ENCODE data around the gene HS6ST3.

HS6ST3 gene

GRCh38 chr13:96553796-96554195, 463.9 kb downstream of the HS6ST3 start:
- DNase-seq: no peak

DNA sequence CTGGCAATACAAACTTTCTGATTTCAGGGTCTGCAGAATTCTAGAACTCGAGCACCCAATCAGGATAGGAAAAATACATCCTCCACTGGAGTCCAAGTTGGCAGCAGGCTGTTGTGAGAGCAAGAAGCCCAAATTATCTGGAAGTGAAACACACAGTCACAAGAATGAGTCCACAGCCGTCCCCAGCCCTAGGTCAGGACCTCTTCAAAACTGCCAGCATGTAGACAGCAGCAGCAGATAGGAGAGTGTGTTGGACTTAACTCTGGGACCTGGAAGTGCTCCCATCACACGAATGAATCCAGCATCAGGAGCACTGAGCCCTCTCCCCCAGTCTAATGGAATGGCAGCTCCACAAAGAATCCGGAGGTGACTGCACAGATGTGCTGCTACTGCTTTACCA, 483.7 kb downstream of the HS6ST3 start:
- no peak for DNase-seq

GRCh38 chr13:96575423-96576320, 485.8 kb downstream of the HS6ST3 start:
- DNase-seq: no peak

GRCh38 chr13:96581741-96582140, 491.8 kb downstream of the HS6ST3 start:
- DNase-seq: no peak

GRCh38 chr13:96615252-96615651, 525.3 kb downstream of the HS6ST3 start:
- no peak for DNase-seq

DNA sequence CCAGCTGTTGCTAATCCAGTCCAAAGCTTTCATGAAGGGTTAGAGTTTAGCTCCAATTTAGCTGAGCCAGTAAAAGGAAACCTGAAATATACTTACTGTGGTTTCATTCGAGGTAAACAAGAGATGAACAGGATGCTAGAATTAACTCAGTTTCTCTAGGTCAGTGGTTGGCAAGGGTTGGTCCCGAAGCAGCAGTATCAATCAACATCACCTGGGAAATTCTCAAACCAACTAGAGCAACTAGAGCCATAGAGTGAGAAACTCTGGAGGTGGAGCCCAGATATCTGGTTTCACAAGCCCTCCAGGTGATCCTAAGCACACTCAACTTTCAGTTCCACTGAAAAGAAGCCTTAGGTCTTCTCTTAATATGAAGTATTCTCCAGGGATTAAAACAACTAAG, 527.6 kb downstream of the HS6ST3 start:
- no peak for DNase-seq

- no peak for DNase-seq
These were observed 531.8 kb downstream of the HS6ST3 start for GRCh38 chr13:96621634-96622183.

- no peak for DNase-seq
These were observed 539.4 kb downstream of the HS6ST3 start for GRCh38 chr13:96629331-96629730.

DNA sequence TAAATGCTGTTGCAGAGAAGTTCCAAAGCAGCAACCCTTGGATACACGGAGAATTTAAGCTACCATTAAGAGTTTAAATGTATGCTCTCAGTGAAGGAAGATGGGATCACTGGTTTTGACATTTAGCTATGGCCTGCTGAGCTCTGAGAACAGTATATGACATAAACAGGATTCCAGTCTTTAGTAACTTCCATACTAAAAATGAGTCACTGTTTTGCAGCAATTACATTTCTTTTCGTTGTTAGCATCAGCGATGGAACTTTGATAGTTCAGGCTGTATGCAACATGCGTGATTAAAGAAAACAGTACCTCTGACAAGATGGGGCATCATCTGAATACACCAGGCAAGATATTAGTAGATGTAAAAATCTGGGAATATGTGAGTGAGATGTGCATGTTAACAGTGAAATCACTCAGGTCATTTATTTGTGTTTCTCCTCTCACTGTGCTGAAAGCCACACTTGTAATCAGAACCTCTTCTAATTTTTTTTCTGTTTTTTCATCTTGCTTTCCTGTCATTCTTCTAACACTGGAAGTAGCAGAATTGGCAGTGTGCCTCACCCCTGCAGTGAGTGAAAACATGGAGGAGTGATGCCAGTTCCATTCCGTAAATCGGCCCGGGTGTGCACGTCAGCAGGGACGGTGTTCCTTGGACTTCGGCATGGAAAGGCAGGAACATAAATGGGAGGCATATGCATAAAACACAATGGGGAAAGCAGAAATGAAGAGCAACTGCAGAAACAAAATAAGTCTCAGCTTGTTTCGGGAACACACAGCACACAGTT, 542.8 kb downstream of the HS6ST3 start:
- DNase-seq: no peak

DNA sequence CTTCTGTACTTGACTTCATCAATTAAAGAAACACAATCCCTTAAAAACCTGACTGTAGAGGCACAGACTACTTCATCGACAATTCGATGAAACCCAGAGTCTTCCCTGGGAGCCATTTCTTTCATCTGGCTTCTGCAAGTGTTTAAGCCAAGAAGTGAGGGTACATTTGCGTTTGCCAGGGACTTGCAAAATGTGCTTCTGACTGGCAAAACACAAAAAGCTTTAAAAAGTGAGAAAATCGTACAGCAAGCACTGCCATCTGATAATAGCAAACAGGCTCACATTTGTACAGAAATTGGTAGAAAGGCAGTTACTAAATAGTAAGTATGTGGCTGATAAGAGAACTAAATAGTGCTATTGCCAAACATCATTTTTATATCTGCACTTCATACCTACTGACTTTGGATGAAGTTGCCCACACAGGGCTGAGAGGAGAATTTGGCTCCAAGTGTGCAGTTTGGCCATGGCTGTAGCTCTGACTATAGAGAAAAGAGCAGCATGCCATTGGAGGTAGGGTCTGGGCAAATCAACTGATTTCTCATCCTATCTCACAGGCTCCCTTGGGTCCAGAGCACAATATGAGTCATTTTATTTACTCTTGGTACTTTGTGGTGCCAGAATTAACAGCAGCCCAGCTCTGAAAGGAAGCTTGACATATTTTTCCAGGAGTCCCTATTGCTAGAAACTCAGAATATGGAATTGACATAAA, 546.2 kb downstream of the HS6ST3 start:
- no peak for DNase-seq

GRCh38 chr13:96637039-96637438, 547.1 kb downstream of the HS6ST3 start:
- DNase-seq: no peak

GRCh38 chr13:96646101-96646500, 556.2 kb downstream of the HS6ST3 start:
- no peak for DNase-seq

GRCh38 chr13:96646515-96647211, 556.8 kb downstream of the HS6ST3 start:
- DNase-seq: no peak

DNA sequence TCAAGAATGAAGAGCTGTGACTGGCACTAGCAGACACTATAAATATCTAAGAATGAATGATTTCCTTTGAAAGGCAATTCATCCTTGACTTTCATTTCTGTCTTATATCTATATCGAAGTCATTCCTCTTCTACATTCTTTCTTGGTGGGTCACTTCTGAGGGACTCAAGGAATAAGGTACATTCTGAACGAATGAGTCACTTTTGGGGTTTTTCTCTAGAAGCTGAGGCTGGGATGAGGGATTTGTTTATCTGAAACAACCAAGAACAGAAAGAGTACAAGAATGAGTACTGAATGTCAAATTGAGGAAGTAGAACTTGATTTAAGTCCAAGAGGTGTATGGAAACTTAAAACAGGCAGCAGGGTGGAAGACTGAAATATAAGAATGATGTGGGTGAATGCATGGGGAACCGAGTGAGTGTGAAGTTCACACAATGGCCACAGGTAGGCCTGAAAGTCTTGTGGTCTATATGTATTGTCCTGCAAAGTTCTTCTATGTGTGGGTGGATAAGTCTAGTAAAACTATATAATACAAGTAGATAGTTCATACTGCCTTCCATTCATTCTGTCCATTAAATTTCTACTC, 560.5 kb downstream of the HS6ST3 start:
- DNase-seq: no peak

DNA sequence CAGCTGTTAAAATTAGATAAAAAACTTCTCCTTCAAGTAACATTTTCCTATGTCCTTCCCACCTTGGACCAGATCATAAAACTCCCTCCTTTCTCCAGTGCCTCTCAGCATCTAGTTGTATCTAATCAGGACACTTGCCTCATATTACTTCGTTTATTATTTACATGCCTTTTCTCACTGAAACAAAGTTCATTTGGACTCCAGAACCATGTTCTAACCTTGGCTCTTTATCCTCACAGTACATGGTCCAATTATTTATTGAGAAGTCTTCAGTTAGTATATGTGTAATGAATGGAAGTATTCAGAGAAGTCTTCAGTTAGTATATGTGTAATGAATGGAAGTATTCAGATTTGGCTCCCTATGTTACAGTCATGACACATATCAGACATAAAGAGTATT, 561.7 kb downstream of the HS6ST3 start:
- DNase-seq: no peak

GRCh38 chr13:96652506-96652905, 562.6 kb downstream of the HS6ST3 start:
- no peak for DNase-seq

- no peak for DNase-seq
These were observed 571.7 kb downstream of the HS6ST3 start for GRCh38 chr13:96661612-96662011.

GRCh38 chr13:96662036-96662435, 572.1 kb downstream of the HS6ST3 start:
- no peak for DNase-seq

DNA sequence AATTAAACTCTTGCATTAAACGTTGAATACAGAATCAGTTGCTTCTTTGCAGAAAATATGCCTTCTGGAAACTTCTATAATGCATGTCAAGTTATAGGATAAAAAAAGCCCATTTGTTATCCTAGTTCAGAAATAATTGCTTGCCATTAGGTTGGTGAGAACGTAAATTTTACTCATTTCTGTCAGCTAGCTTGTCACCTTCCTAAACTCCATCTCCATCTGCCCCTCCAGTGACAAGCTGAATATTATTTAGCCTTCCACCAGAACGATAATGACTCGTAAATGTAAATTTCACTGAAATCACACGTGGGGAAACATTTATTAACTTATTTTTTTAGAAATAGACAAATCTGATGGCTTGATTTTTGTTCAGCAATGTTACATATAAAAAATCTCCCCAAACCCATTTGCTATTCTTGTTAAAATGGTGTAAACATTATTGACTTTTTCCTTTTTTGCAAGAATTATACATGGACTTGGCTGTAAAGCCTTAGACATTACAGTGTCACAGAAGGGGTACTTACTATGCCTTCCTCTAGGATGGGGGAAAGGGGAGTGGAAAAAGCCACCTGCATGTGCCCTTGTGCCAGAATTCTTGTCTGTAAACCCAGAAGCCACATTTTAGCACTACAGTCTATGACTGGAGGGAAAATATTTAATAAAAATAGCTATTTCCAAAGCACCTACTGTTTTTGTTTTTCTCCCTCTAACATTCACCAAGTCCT, 577.5 kb downstream of the HS6ST3 start:
- no peak for DNase-seq

DNA sequence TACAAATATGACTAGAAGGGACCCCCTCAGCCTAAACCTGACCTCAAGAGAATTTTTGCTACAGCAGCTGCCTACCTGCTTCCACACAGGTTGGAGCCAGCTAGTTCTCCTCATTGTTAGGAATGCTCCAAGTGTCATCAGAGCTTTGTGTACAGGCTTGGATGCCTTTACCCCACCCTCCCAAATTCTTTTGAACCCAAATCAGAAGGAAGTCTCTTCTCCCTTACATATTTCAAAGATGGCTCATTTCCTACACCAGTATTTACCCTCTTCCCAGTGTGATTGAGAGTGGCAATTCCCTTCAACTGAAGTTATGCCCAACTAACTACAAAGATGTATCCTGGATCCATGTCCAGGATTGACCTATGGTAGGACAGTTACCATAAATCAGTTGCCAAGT, 581.2 kb downstream of the HS6ST3 start:
- no peak for DNase-seq

DNA sequence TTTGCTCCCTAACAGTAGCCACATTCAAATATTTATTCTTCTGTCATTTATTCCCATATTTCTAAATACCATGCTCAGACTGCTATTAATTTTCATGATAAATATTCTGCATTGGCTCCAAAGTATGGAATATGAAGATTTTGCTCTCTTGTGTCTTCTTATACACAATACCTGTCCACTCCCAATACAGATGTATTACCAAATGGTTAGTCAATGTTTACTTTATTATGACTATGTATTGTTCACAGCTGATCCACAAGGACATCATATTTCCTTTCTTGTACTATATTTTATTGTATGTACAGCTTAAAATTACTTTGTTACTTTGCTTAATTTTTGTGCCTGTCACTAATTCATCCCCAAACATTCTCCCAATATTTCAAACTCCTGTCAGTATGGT, 582.1 kb downstream of the HS6ST3 start:
- no peak for DNase-seq

All from T-helper 1 cell (primary cell).